D721Med (cell line): ENCODE results near the gene SYTL1.
"Not testable (repeated sequence)": the region's sequence is repeated elsewhere in the genome, so short reads cannot be mapped to it uniquely, and the experiment has no call there.

Experiments used
- DNase-seq: peaks from one replicate; pipeline ENCODE4 v3.0.0; 2011; ENCODE audit warnings: low spot score; ENCODE audit not compliant: insufficient read length
- FAIRE-seq: peaks from 2 replicates; lab custom pipeline; 2011; peaks lifted over from hg19 to GRCh38; lab: Jason Lieb, UNC
- CTCF ChIP-seq: IDR thresholded peaks from 2 replicates; pipeline ENCODE4 v1.5.1; 2012; ENCODE audit warnings: mild to moderate bottlenecking, control low read depth; ENCODE audit not compliant: insufficient read depth; ENCODE audit errors: missing control alignments

SYTL1 gene

GRCh38 chr1:27379564-27380122 lies 37.8 kb downstream of the SYTL1 start:
- TF ChIP-seq CTCF: no peak
- FAIRE-seq: no peak
- DNase-seq: no peak

- DNase-seq (no peak), FAIRE-seq (no peak)
- TF ChIP-seq CTCF: no peak
Measured at GRCh38 chr1:27380224-27380623, 38.4 kb downstream of the SYTL1 start.

- TF ChIP-seq CTCF: no peak
- no peak for FAIRE-seq
- no peak for DNase-seq
Measured at GRCh38 chr1:27380766-27381733, 39.2 kb downstream of the SYTL1 start.

- no peak for FAIRE-seq
- no peak for DNase-seq
- no peak for TF ChIP-seq CTCF
Measured at GRCh38 chr1:27381969-27382762, 40.3 kb downstream of the SYTL1 start.

GRCh38 chr1:27383039-27383605 lies 41.3 kb downstream of the SYTL1 start, which contains the start of gene CD164L2:
CD164L2 (minus strand) TSS chr1:27383333; CDS start chr1:27383239, 94 bp downstream.
- TF ChIP-seq CTCF: no peak
- DNase-seq: no peak
- no peak for FAIRE-seq

GRCh38 chr1:27383661-27384060 lies 41.8 kb downstream of the SYTL1 start:
- no peak for FAIRE-seq
- TF ChIP-seq CTCF: no peak
- no peak for DNase-seq

- DNase-seq: not testable (repeated sequence)
Measured at GRCh38 chr1:27384797-27385196, 43.0 kb downstream of the SYTL1 start.

More at GRCh38 chr1:27384797-27385196, 43.0 kb downstream of the SYTL1 start:
- not testable (repeated sequence) for FAIRE-seq
